ENCODE data around the gene ALDH3B2.
"Not testable (repeated sequence)": the region's sequence is repeated elsewhere in the genome, so short reads cannot be mapped to it uniquely, and the experiment has no call there.

The ALDH3B2 gene

GRCh38 chr11:67662142-67662834, 12.1 kb downstream of the ALDH3B2 start:
- H3K79me2 ChIP-seq (ENCODE audit: insufficient read depth, low read length), result no peaks in the 10 kb centered on the region
- H3K9ac ChIP-seq (ENCODE audit: low read depth, low read length, poor library complexity, severe bottlenecking), result no peak overlapping the region
- H3K36me3 ChIP-seq (ENCODE audit: insufficient read depth, low read length), result no peaks in the 10 kb centered on the region
- H3F3A ChIP-seq (ENCODE audit: low read depth), result no peaks in the 10 kb centered on the region
- no peak overlapping the region for H2AFZ ChIP-seq (ENCODE audit: low read length)
- no peak for TF ChIP-seq EZH2phosphoT487 (IDR thresholded peaks at IDR 0.05; ENCODE audit: borderline replicate concordance)
- TF ChIP-seq, protein P1, sequence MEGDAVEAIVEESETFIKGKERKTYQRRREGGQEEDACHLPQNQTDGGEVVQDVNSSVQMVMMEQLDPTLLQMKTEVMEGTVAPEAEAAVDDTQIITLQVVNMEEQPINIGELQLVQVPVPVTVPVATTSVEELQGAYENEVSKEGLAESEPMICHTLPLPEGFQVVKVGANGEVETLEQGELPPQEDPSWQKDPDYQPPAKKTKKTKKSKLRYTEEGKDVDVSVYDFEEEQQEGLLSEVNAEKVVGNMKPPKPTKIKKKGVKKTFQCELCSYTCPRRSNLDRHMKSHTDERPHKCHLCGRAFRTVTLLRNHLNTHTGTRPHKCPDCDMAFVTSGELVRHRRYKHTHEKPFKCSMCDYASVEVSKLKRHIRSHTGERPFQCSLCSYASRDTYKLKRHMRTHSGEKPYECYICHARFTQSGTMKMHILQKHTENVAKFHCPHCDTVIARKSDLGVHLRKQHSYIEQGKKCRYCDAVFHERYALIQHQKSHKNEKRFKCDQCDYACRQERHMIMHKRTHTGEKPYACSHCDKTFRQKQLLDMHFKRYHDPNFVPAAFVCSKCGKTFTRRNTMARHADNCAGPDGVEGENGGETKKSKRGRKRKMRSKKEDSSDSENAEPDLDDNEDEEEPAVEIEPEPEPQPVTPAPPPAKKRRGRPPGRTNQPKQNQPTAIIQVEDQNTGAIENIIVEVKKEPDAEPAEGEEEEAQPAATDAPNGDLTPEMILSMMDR (conservative IDR thresholded peaks at IDR 0.05; ENCODE audit: low read length), result no peak
- peaks cover 11% of the 10 kb centered on the region for H3K4me1 ChIP-seq (ENCODE audit: insufficient read depth, low read length, poor library complexity, severe bottlenecking)
- no peaks in the 10 kb centered on the region for H3K9me2 ChIP-seq (replicated peaks; ENCODE audit: low read depth, low read length)
- no peaks in the 10 kb centered on the region for H4K20me1 ChIP-seq (ENCODE audit: insufficient read depth, low read length, poor library complexity, severe bottlenecking)
- H3K9me3 ChIP-seq (ENCODE audit: insufficient read depth, low read depth, low read length), result no peaks in the 10 kb centered on the region; the same call in 1 of the 2 replicates
- no peaks in the 10 kb centered on the region for H3K27me3 ChIP-seq (ENCODE audit: insufficient read depth, low read length, poor library complexity, severe bottlenecking)
- H3K4me2 ChIP-seq (ENCODE audit: low read depth, low read length, poor library complexity, severe bottlenecking), result no peak overlapping the region
- H3K4me3 ChIP-seq (ENCODE audit: low read length, poor library complexity, severe bottlenecking), result no peak overlapping the region

GRCh38 chr11:67660752-67661151, 13.7 kb downstream of the ALDH3B2 start:
- not testable (repeated sequence) for H3K9me2 ChIP-seq (replicated peaks; ENCODE audit: low read depth, low read length); H3K36me3 ChIP-seq (ENCODE audit: insufficient read depth, low read length); H3K9ac ChIP-seq (ENCODE audit: low read depth, low read length, poor library complexity, severe bottlenecking); H4K20me1 ChIP-seq (ENCODE audit: insufficient read depth, low read length, poor library complexity, severe bottlenecking); H3K9me3 ChIP-seq (ENCODE audit: insufficient read depth, low read depth, low read length); H2AFZ ChIP-seq (ENCODE audit: low read length); H3F3A ChIP-seq (ENCODE audit: low read depth); H3K4me2 ChIP-seq (ENCODE audit: low read depth, low read length, poor library complexity, severe bottlenecking); H3K4me3 ChIP-seq (ENCODE audit: low read length, poor library complexity, severe bottlenecking); H3K79me2 ChIP-seq (ENCODE audit: insufficient read depth, low read length); H3K27me3 ChIP-seq (ENCODE audit: insufficient read depth, low read length, poor library complexity, severe bottlenecking)
- peaks cover 11% of the 10 kb centered on the region for H3K4me1 ChIP-seq (ENCODE audit: insufficient read depth, low read length, poor library complexity, severe bottlenecking)

GRCh38 chr11:67659651-67660165, 14.7 kb downstream of the ALDH3B2 start:
- not testable (repeated sequence) for H3K79me2 ChIP-seq (ENCODE audit: insufficient read depth, low read length); H3K4me3 ChIP-seq (ENCODE audit: low read length, poor library complexity, severe bottlenecking); H3F3A ChIP-seq (ENCODE audit: low read depth); H3K4me2 ChIP-seq (ENCODE audit: low read depth, low read length, poor library complexity, severe bottlenecking); H4K20me1 ChIP-seq (ENCODE audit: insufficient read depth, low read length, poor library complexity, severe bottlenecking); H3K36me3 ChIP-seq (ENCODE audit: insufficient read depth, low read length); H3K27me3 ChIP-seq (ENCODE audit: insufficient read depth, low read length, poor library complexity, severe bottlenecking); H2AFZ ChIP-seq (ENCODE audit: low read length); H3K9me3 ChIP-seq (ENCODE audit: insufficient read depth, low read depth, low read length); H3K9me2 ChIP-seq (replicated peaks; ENCODE audit: low read depth, low read length); H3K9ac ChIP-seq (ENCODE audit: low read depth, low read length, poor library complexity, severe bottlenecking)
- peaks cover 11% of the 10 kb centered on the region for H3K4me1 ChIP-seq (ENCODE audit: insufficient read depth, low read length, poor library complexity, severe bottlenecking)

DNA sequence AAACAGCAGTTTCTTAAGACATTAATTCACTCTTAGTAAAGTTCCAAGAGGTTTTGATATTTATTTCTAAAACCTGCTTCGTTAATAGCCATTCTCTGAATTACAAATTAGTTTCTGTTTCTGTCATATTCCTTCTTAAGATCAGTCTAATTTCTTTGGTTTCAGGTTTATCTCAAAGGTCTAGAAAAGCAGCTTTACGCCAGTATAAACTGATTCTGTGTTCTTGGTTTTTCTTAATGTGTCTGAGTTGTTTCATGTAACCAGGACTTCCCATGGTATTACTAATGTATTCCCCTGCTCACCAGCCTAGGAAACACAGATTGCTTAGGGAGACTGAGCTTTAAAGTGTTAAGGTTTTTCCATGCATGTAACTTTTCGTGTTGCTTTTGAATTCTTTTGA, 17.1 kb downstream of the ALDH3B2 start:
- Histone ChIP-seq H3K9ac (ENCODE audit: low read depth, low read length, poor library complexity, severe bottlenecking) (no peak overlapping the region), H3K9me3 (ENCODE audit: insufficient read depth, low read depth, low read length) (no peaks in the 10 kb centered on the region; the same call in 1 of the 2 replicates), H3K27me3 (ENCODE audit: insufficient read depth, low read length, poor library complexity, severe bottlenecking) (no peaks in the 10 kb centered on the region), H3F3A (ENCODE audit: low read depth) (no peaks in the 10 kb centered on the region), H4K20me1 (ENCODE audit: insufficient read depth, low read length, poor library complexity, severe bottlenecking) (no peaks in the 10 kb centered on the region), H3K4me1 (ENCODE audit: insufficient read depth, low read length, poor library complexity, severe bottlenecking) (peaks cover 16% of the 10 kb centered on the region), H3K4me3 (ENCODE audit: low read length, poor library complexity, severe bottlenecking) (no peak overlapping the region), H3K79me2 (ENCODE audit: insufficient read depth, low read length) (no peaks in the 10 kb centered on the region), H2AFZ (ENCODE audit: low read length) (no peak overlapping the region), H3K9me2 (replicated peaks; ENCODE audit: low read depth, low read length) (no peaks in the 10 kb centered on the region), H3K36me3 (ENCODE audit: insufficient read depth, low read length) (no peaks in the 10 kb centered on the region), H3K4me2 (ENCODE audit: low read depth, low read length, poor library complexity, severe bottlenecking) (no peak overlapping the region)
- TF ChIP-seq, protein P1 (conservative IDR thresholded peaks at IDR 0.05; ENCODE audit: low read length), result no peak
- no peak for TF ChIP-seq EZH2phosphoT487 (IDR thresholded peaks at IDR 0.05; ENCODE audit: borderline replicate concordance)
